Heart left ventricle (tissue), 13 donors: ENCODE measurements around the gene GIGYF1.

ENCODE experiments used
- POLR2A ChIP-seq, 2 donors: fragments of 450-650 bp; IDR thresholded peaks; one replicate each; pipeline ENCODE4 v1.6.1; 2017; ENCODE audit warnings: antibody characterized with exemption in 2 of 2, mild to moderate bottlenecking in 2 of 2, moderate library complexity in 2 of 2
- TF ChIP-seq, protein P1 (sequence below), 12 donors: fragments of 200-600 bp; sonication (generic) in 4 of 12; IDR thresholded peaks; one replicate each; pipeline versions ENCODE4 v1.5.0 to v1.8.0; 2018 to 2022; ENCODE audit warnings: antibody characterized with exemption in 12 of 12, mild to moderate bottlenecking in 5 of 12
- donor health status: ischemic (EF 13 %, LVEDD 7.1; RV severe dilation, severe dysfunction).
- donor health status: DM: no; HTN: yes; CAD: no.
- donor health status: DM: no; HTN: no; CAD: no.
- donor health status: ischemic (EF 25% LVEDD 6.9; RV normal size, moderate dysfunction).
- donor health status: ischemic (EF 25% LVEDD 5.7; RV mildly dilated, moderate dysfunction).
- donor health status: ischemic (EF 35%, LVEDD 5.7; RV mildly dilated, moderate dysfunction).
- donor health status: nonischemic (EF 11% LVEDD 7.7; RV severe dilation, severe dysfunction).
- donor health status: DM: yes; HTN: yes; CAD: no.
- donor health status: PGD.
- donor health status: ischemic (EF 29% LVEDD 5.4; RV normal size, mild dysfunction).
- donor health status: nonischemic (EF 23%, LVEDD 6.1; RV moderate dilation, normal function).

DNA sequence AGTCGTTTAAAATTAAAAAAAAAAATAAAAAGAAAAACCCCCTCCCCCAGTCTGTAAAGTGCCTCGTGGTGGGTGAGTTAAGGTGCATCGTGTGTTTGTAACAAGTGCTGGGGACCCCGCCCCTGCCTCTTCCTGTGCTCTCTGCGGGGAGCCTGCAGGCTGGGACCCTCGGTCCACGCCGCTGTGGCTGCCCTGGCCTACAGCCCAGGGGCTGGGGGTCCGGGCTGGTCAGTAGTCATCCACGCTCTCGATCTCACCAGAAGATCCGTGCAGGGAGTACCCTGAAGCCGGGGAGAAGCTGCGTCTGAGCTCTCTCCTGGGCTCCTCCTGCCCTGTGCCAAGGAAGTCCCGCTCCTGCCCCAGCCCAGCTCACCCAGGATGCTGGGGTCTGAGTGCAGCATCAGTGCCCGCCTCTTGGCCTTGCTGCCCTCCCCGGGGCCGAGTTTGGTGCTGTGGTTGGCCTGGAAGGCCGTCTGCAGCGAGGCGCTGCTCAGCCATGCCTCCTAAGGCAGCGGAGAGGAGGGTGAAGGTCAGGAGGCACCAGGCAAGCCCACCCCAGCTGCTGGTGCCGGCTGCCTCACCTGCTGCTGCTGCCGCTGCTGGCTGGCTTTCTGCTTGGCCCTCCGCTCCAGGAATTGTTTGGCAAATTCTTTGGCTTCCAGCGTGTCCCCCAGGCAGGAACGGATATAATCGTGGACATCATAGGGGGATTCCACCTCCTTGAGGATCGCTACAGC, 12.4 kb downstream of the GIGYF1 start:
- TF ChIP-seq, protein P1, sequence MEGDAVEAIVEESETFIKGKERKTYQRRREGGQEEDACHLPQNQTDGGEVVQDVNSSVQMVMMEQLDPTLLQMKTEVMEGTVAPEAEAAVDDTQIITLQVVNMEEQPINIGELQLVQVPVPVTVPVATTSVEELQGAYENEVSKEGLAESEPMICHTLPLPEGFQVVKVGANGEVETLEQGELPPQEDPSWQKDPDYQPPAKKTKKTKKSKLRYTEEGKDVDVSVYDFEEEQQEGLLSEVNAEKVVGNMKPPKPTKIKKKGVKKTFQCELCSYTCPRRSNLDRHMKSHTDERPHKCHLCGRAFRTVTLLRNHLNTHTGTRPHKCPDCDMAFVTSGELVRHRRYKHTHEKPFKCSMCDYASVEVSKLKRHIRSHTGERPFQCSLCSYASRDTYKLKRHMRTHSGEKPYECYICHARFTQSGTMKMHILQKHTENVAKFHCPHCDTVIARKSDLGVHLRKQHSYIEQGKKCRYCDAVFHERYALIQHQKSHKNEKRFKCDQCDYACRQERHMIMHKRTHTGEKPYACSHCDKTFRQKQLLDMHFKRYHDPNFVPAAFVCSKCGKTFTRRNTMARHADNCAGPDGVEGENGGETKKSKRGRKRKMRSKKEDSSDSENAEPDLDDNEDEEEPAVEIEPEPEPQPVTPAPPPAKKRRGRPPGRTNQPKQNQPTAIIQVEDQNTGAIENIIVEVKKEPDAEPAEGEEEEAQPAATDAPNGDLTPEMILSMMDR (IDR thresholded peaks at IDR 0.05), result no peak
- TF ChIP-seq POLR2A (IDR thresholded peaks at IDR 0.05), result no peak
